ENCODE results near the gene TRMT5. TPM values are rescaled to one million over a fixed set of nuclear protein-coding genes. Genes with fewer than 3 reads are reported as not detected.

Gene TRMT5
- polyA plus RNA-seq = 10.6 and 22.8 TPM in 2 replicates

GRCh38 chr14:60980811-60981632 lies at the start of gene TRMT5, which contains the start of gene SLC38A6:
Gene TRMT5, minus strand, starts transcription at chr14:60981079. Its CDS starts 106 bp downstream, at chr14:60980973.
Gene SLC38A6, plus strand, starts transcription at chr14:60981245. Its CDS starts 33 bp downstream, at chr14:60981278.

Other genes with a start within 250 kb of the TRMT5 start
- 43.1 and 70.4 TPM in 2 replicates for gene MNAT1, start 246.3 kb downstream of the TRMT5 start, polyA plus RNA-seq
- 15.8 and 21.8 TPM in 2 replicates for gene SLC38A6, start 166 bp upstream of the TRMT5 start, polyA plus RNA-seq